ENCODE results near the gene TM7SF2. TPM values are rescaled to one million over a fixed set of nuclear protein-coding genes. Genes with fewer than 3 reads are reported as not detected.

Gene TM7SF2
- total and polyA plus RNA-seq, 2 donors (not counting 1 experiment from before 2014, with no cell fraction given) = 23.9 to 28.5 TPM

- no peaks in the 10 kb centered on the region for H3K9me3 ChIP-seq (ENCODE audit: control extremely low read depth in 1 of 3, control insufficient read depth in 2 of 3, insufficient read depth in 1 of 3, low read length in 2 of 3)
- TF ChIP-seq CTCF (IDR thresholded peaks at IDR 0.05) (no peak), EZH2 (IDR thresholded peaks at IDR 0.05; ENCODE audit: borderline replicate concordance, insufficient read depth, low read depth, low read length, poor library complexity, severe bottlenecking) (no peak)
- Mint-ChIP-seq H3K27me3 (no peaks in the 10 kb centered on the region), H3K4me1 (peaks cover 14% of the 10 kb centered on the region), H3K27ac (peak overlapping the region; percentile 56), H3K4me3 (no peak overlapping the region), H3K9me3 (ENCODE audit: insufficient read depth) (no peaks in the 10 kb centered on the region)
- H3K4me1 ChIP-seq (ENCODE audit: control insufficient read depth in 2 of 2, insufficient read depth in 2 of 2, low read length in 2 of 2) = peaks cover 4 to 18% of the 10 kb centered on the region in 2 donors
- DNase-seq (no peak), ATAC-seq (ENCODE audit: low read depth) (no peak)
- intact Hi-C loops (cut with micrococcal nuclease) = loop anchor here (1.0 kb wide), 1 partner anchor 65 kb away; the partner anchor contains the start of gene ARL2
- POLR2A ChIA-PET = no interaction called here
- H4K20me1 ChIP-seq (ENCODE audit: control insufficient read depth, insufficient read depth, low read length, poor library complexity, severe bottlenecking) = no peaks in the 10 kb centered on the region
- H3K9ac ChIP-seq (ENCODE audit: low read length) = no peak overlapping the region
- peaks cover 12% of the 10 kb centered on the region for H3K79me2 ChIP-seq (ENCODE audit: control insufficient read depth, insufficient read depth, low read length)
- WGBS (ENCODE audit: insufficient coverage) = 75% methylated on average over 1 of the region's 9 CpGs
- peak overlapping the region; percentile 63 for H2AFZ ChIP-seq (ENCODE audit: insufficient read depth, low read depth, low read length, poor library complexity, severe bottlenecking)
- peak overlapping the region in 1 of 2 donors; percentile 0 for H3K27ac ChIP-seq (ENCODE audit: low read length in 2 of 2)
- H3K27me3 ChIP-seq (replicated peaks in 1 of 4; ENCODE audit: control extremely low read depth in 1 of 4, control insufficient read depth in 3 of 4, insufficient read depth in 4 of 4, low read length in 3 of 4) = no peaks in the 10 kb centered on the region
- H3K36me3 ChIP-seq (replicated peaks in 1 of 2; ENCODE audit: control extremely low read depth in 1 of 2, control insufficient read depth in 1 of 2, extremely low read depth in 1 of 2, insufficient read depth in 2 of 2, low read length in 1 of 2) = no peaks in the 10 kb centered on the region
- CTCF ChIA-PET = interaction anchor here (0.5 to 0.9 kb wide), 7 partner anchors 11 to 231 kb away, joined by 3 to 6 read pairs (median 3); partner anchors contain the start of gene ARL2
- H3K4me3 ChIP-seq (ENCODE audit: control extremely low read depth in 1 of 5, extremely low read depth in 1 of 5, insufficient read depth in 1 of 5, low read depth in 2 of 5, low read length in 4 of 5) = no peak overlapping the region
- H3K4me2 ChIP-seq (replicated peaks; ENCODE audit: low read depth, low read length, poor library complexity, severe bottlenecking) = no peak overlapping the region
Observed at GRCh38 chr11:65078786-65079342, 32.8 kb upstream of the TM7SF2 start.

GRCh38 chr11:65083134-65083833, 28.4 kb upstream of the TM7SF2 start:
- intact Hi-C loops (cut with micrococcal nuclease) = no loop called here
- no peaks in the 10 kb centered on the region for H3K27me3 Mint-ChIP-seq
- H3K79me2 ChIP-seq (ENCODE audit: control insufficient read depth, insufficient read depth, low read length) = peaks cover 31% of the 10 kb centered on the region
- H4K20me1 ChIP-seq (ENCODE audit: control insufficient read depth, insufficient read depth, low read length, poor library complexity, severe bottlenecking) = peaks cover 8% of the 10 kb centered on the region
- peaks cover 30% of the 10 kb centered on the region for H3K4me1 Mint-ChIP-seq
- H3K4me1 ChIP-seq (ENCODE audit: control insufficient read depth in 2 of 2, insufficient read depth in 2 of 2, low read length in 2 of 2) = peaks cover 12 to 26% of the 10 kb centered on the region in 2 donors
- peak overlapping the region; percentile 53 to 77 (median 75) for H3K4me3 ChIP-seq (ENCODE audit: control extremely low read depth in 1 of 5, extremely low read depth in 1 of 5, insufficient read depth in 1 of 5, low read depth in 2 of 5, low read length in 4 of 5)
- H3K27me3 ChIP-seq (replicated peaks in 1 of 4; ENCODE audit: control extremely low read depth in 1 of 4, control insufficient read depth in 3 of 4, insufficient read depth in 4 of 4, low read length in 3 of 4) = no peaks in the 10 kb centered on the region
- no peaks in the 10 kb centered on the region for H3K9me3 ChIP-seq (ENCODE audit: control extremely low read depth in 1 of 3, control insufficient read depth in 2 of 3, insufficient read depth in 1 of 3, low read length in 2 of 3)
- WGBS (ENCODE audit: insufficient coverage) = 9% methylated on average over 8 of the region's 13 CpGs
- H3K4me2 ChIP-seq (replicated peaks; ENCODE audit: low read depth, low read length, poor library complexity, severe bottlenecking) = peak overlapping the region; percentile 88
- peak overlapping the region; percentile 91 to 94 for H3K27ac ChIP-seq (ENCODE audit: low read length in 2 of 2)
- H3K36me3 ChIP-seq (replicated peaks in 1 of 2; ENCODE audit: control extremely low read depth in 1 of 2, control insufficient read depth in 1 of 2, extremely low read depth in 1 of 2, insufficient read depth in 2 of 2, low read length in 1 of 2) = peaks cover 0 to 33% of the 10 kb centered on the region in 2 experiments
- ChIA-PET POLR2A (no interaction called here), CTCF (interaction anchor here (1.7 to 2.0 kb wide), 2 partner anchors 27 to 42 kb away, joined by 6 to 8 read pairs; partner anchors contain the start of gene SAC3D1)
- H3K27ac Mint-ChIP-seq = peak overlapping the region; percentile 100
- H3K4me3 Mint-ChIP-seq = peak overlapping the region; percentile 98
- peak overlapping the region; percentile 98 for H2AFZ ChIP-seq (ENCODE audit: insufficient read depth, low read depth, low read length, poor library complexity, severe bottlenecking)
- ATAC-seq (ENCODE audit: low read depth) (no peak), DNase-seq (no peak)
- peak overlapping the region; percentile 86 for H3K9ac ChIP-seq (ENCODE audit: low read length)
- no peaks in the 10 kb centered on the region for H3K9me3 Mint-ChIP-seq (ENCODE audit: insufficient read depth)
- no peak for TF ChIP-seq CTCF (IDR thresholded peaks at IDR 0.05)
- no peak for TF ChIP-seq EZH2 (IDR thresholded peaks at IDR 0.05; ENCODE audit: borderline replicate concordance, insufficient read depth, low read depth, low read length, poor library complexity, severe bottlenecking)
